Fibroblast of lung (primary cell): ENCODE data around the gene CAMTA1.

Experiments used
- CTCF ChIP-seq, 2 donors: IDR thresholded peaks in 1 of 2; conservative IDR thresholded peaks in 1 of 2; 1 replicate in 1 of 2; 2 replicates in 1 of 2; pipeline ENCODE4 v1.5.1; 2011 to 2012; ENCODE audit warnings: low read length in 2 of 2, control low read depth in 1 of 2, inconsistent platforms in 1 of 2, low read depth in 1 of 2, mild to moderate bottlenecking in 1 of 2
- EZH2 ChIP-seq: IDR thresholded peaks from 2 replicates; pipeline ENCODE4 v1.5.1; 2012; ENCODE audit warnings: low read length, control low read depth, mild to moderate bottlenecking; ENCODE audit errors: missing control alignments

- TF ChIP-seq CTCF (conservative IDR thresholded peaks at IDR 0.05 in 1 of 2, IDR thresholded peaks at IDR 0.05 in 1 of 2; ENCODE audit: low read depth in 1 of 2, low read length in 2 of 2): no peak
- no peak for TF ChIP-seq EZH2
Observed at GRCh38 chr1:7348580-7348979, 563.3 kb downstream of the CAMTA1 start.
